Measurements from ENCODE around the gene RAD54L2. TPM values are rescaled to one million over a fixed set of nuclear protein-coding genes. Genes with fewer than 3 reads are reported as not detected.
"Not testable (repeated sequence)": the region's sequence is repeated elsewhere in the genome, so short reads cannot be mapped to it uniquely, and the experiment has no call there.

The RAD54L2 gene
- total and polyA plus RNA-seq, 2 donors (not counting 3 experiments of a cell fraction or from before 2014, with no cell fraction given): 7.6 to 31.1 TPM

GRCh38 chr3:51559961-51560360 is 21.4 kb downstream of the RAD54L2 start:
- FAIRE-seq: no peak
- no peak overlapping the region for H3K27ac ChIP-seq (ENCODE audit: insufficient read depth, low read depth, low read length)
- POLR2A ChIA-PET: no interaction called here

GRCh38 chr3:51562403-51562802 is 23.9 kb downstream of the RAD54L2 start:
- CTCF ChIA-PET; FAIRE-seq; H3K4me1 ChIP-seq (ENCODE audit: control insufficient read depth, extremely low read depth, insufficient read depth, low read length); H2AFZ ChIP-seq (ENCODE audit: low read depth, low read length); dilution Hi-C loops (cut with MboI; ENCODE audit: extremely low pct_ligation_motif_present, low sequenced_read_pairs); H3K4me3 ChIP-seq (replicated peaks in 1 of 3; ENCODE audit: insufficient read depth in 1 of 3, low read depth in 1 of 3, low read length in 3 of 3); H3K9me3 ChIP-seq (replicated peaks; ENCODE audit: control insufficient read depth, insufficient read depth, low read length); H3K36me3 ChIP-seq (ENCODE audit: control insufficient read depth in 2 of 2, extremely low read depth in 1 of 2, insufficient read depth in 2 of 2, low read length in 2 of 2); intact Hi-C loops (cut with micrococcal nuclease); BruUV-seq (replicated peaks); H3K27me3 ChIP-seq (ENCODE audit: control insufficient read depth in 2 of 2, insufficient read depth in 2 of 2, low read length in 2 of 2); H3K9ac ChIP-seq (replicated peaks; ENCODE audit: extremely low read depth, insufficient read depth, low read length); H3K27ac ChIP-seq (ENCODE audit: insufficient read depth, low read depth, low read length); H3K9me1 ChIP-seq (replicated peaks; ENCODE audit: control insufficient read depth, extremely low read depth, insufficient read depth, low read length); H3K4me2 ChIP-seq (ENCODE audit: insufficient read depth, low read length); DNase-seq (ENCODE audit: low read depth, low spot score); H4K20me1 ChIP-seq (replicated peaks; ENCODE audit: control insufficient read depth, extremely low read depth, insufficient read depth, low read length): not testable (repeated sequence)
- POLR2A ChIA-PET: interaction anchor here (0.6 kb wide), 1 partner anchor 79 kb away, joined by 3 read pairs; no protein-coding TSS in a partner anchor
- peaks cover 16% of the 10 kb centered on the region for H3K79me2 ChIP-seq (ENCODE audit: control insufficient read depth, insufficient read depth, low read length)

More at GRCh38 chr3:51559961-51560360, 21.4 kb downstream of the RAD54L2 start:
- Histone ChIP-seq H3K4me1 (ENCODE audit: control insufficient read depth, extremely low read depth, insufficient read depth, low read length) (no peaks in the 10 kb centered on the region), H3K9me1 (replicated peaks; ENCODE audit: control insufficient read depth, extremely low read depth, insufficient read depth, low read length) (no peaks in the 10 kb centered on the region), H3K9ac (replicated peaks; ENCODE audit: extremely low read depth, insufficient read depth, low read length) (no peak overlapping the region), H3K4me3 (replicated peaks in 1 of 3; ENCODE audit: insufficient read depth in 1 of 3, low read depth in 1 of 3, low read length in 3 of 3) (no peak overlapping the region), H3K4me2 (ENCODE audit: insufficient read depth, low read length) (no peak overlapping the region), H4K20me1 (replicated peaks; ENCODE audit: control insufficient read depth, extremely low read depth, insufficient read depth, low read length) (no peaks in the 10 kb centered on the region), H3K36me3 (ENCODE audit: control insufficient read depth in 2 of 2, extremely low read depth in 1 of 2, insufficient read depth in 2 of 2, low read length in 2 of 2) (no peaks in the 10 kb centered on the region), H3K79me2 (ENCODE audit: control insufficient read depth, insufficient read depth, low read length) (peaks cover 8% of the 10 kb centered on the region), H3K27me3 (ENCODE audit: control insufficient read depth in 2 of 2, insufficient read depth in 2 of 2, low read length in 2 of 2) (no peaks in the 10 kb centered on the region), H3K9me3 (replicated peaks; ENCODE audit: control insufficient read depth, insufficient read depth, low read length) (no peaks in the 10 kb centered on the region), H2AFZ (ENCODE audit: low read depth, low read length) (no peak overlapping the region)
- DNase-seq (ENCODE audit: low read depth, low spot score): no peak
- no peak for TF ChIP-seq JUN (IDR thresholded peaks at IDR 0.05; ENCODE audit: borderline replicate concordance, insufficient read depth, insufficient read length, low read depth)
- no peak for TF ChIP-seq MAX (IDR thresholded peaks at IDR 0.05; ENCODE audit: insufficient read depth, insufficient read length)
- no peak for TF ChIP-seq POLR2A (IDR thresholded peaks at IDR 0.05; ENCODE audit: low read depth, low read length)
- no peak for TF ChIP-seq POLR2AphosphoS5 (IDR thresholded peaks at IDR 0.05; ENCODE audit: insufficient read depth, low read depth, low read length)
- TF ChIP-seq EZH2 (IDR thresholded peaks at IDR 0.05; ENCODE audit: borderline replicate concordance, low read depth, low read length, severe bottlenecking): no peak
- no peak for TF ChIP-seq FOS (IDR thresholded peaks at IDR 0.05; ENCODE audit: borderline replicate concordance, insufficient read depth, low read length)
- TF ChIP-seq GATA2 (IDR thresholded peaks at IDR 0.05; ENCODE audit: insufficient read depth, insufficient read length, low read depth, low read length): no peak
- no peak for TF ChIP-seq MYC (IDR thresholded peaks at IDR 0.05; ENCODE audit: low read depth, low read length)
- TF ChIP-seq CTCF (IDR thresholded peaks at IDR 0.05; ENCODE audit: extremely low read depth in 1 of 2, insufficient read depth in 1 of 2, low read depth in 1 of 2, low read length in 2 of 2): no peak
- CTCF ChIA-PET: no interaction called here
- dilution Hi-C loops (cut with MboI; ENCODE audit: extremely low pct_ligation_motif_present, low sequenced_read_pairs) (no loop called here), intact Hi-C loops (cut with micrococcal nuclease) (no loop called here)
- BruUV-seq (replicated peaks): no TSS peak
